Trophoblast cell (in vitro differentiated cells and primary cell): ENCODE data around the gene WNK1.

Experiments
- DNase-seq, 2 donors: peaks; one replicate each; pipeline ENCODE4 v3.0.0-alpha.2; 2016
- H2AFZ ChIP-seq: 2 replicates; pipeline ENCODE4 v1.6.1; 2013; ENCODE audit warnings: low read length, moderate library complexity, mild to moderate bottlenecking; ENCODE audit not compliant: insufficient read depth, poor library complexity
- H2AK5ac ChIP-seq: 2 replicates; pipeline ENCODE4 v1.6.1; 2013; ENCODE audit warnings: mild to moderate bottlenecking, low read length
- H2BK120ac ChIP-seq: 2 replicates; pipeline ENCODE4 v1.6.1; 2013; ENCODE audit warnings: low read length, mild to moderate bottlenecking, moderate library complexity; ENCODE audit not compliant: insufficient read depth, poor library complexity
- H2BK12ac ChIP-seq: 2 replicates; pipeline ENCODE4 v1.6.1; 2013; ENCODE audit warnings: mild to moderate bottlenecking, low read length, moderate library complexity
- H2BK5ac ChIP-seq: 2 replicates; pipeline ENCODE4 v1.6.1; 2013; ENCODE audit warnings: low read length, low read depth, moderate library complexity, mild to moderate bottlenecking; ENCODE audit not compliant: poor library complexity
- H3K14ac ChIP-seq: 2 replicates; pipeline ENCODE4 v1.6.1; 2013; ENCODE audit warnings: mild to moderate bottlenecking, low read length
- H3K18ac ChIP-seq: 2 replicates; pipeline ENCODE4 v1.6.1; 2013; ENCODE audit warnings: mild to moderate bottlenecking, low read length
- H3K23ac ChIP-seq: 2 replicates; pipeline ENCODE4 v1.6.1; 2013; ENCODE audit warnings: low read length
- H3K27ac ChIP-seq: 2 replicates; pipeline ENCODE4 v1.5.1; 2013; ENCODE audit warnings: low read depth, mild to moderate bottlenecking, inconsistent platforms, low read length, moderate library complexity
- H3K27me3 ChIP-seq: 2 replicates; pipeline ENCODE4 v1.6.1; 2013; ENCODE audit warnings: inconsistent platforms, mild to moderate bottlenecking, low read length, moderate library complexity; ENCODE audit not compliant: insufficient read depth
- H3K36me3 ChIP-seq, 2 experiments: 1 replicate in 1 of 2; 2 replicates in 1 of 2; pipeline ENCODE4 v1.6.1; 2013; ENCODE audit warnings: low read length in 2 of 2, mild to moderate bottlenecking in 2 of 2, moderate library complexity in 1 of 2; ENCODE audit not compliant: insufficient read depth in 2 of 2, control insufficient read depth in 1 of 2
- H3K4ac ChIP-seq: 2 replicates; pipeline ENCODE4 v1.6.1; 2013; ENCODE audit warnings: low read depth, mild to moderate bottlenecking, low read length, moderate library complexity
- H3K4me1 ChIP-seq, 2 experiments: 1 replicate in 1 of 2; 2 replicates in 1 of 2; pipeline ENCODE4 v1.6.1; 2013; ENCODE audit warnings: low read length in 2 of 2, mild to moderate bottlenecking in 2 of 2, moderate library complexity in 1 of 2; ENCODE audit not compliant: insufficient read depth in 2 of 2, control insufficient read depth in 1 of 2
- H3K4me2 ChIP-seq: 2 replicates; pipeline ENCODE4 v1.6.1; 2013; ENCODE audit warnings: inconsistent platforms, mild to moderate bottlenecking, low read length, moderate library complexity
- H3K4me3 ChIP-seq: 2 replicates; pipeline ENCODE4 v1.5.1; 2013; ENCODE audit warnings: mild to moderate bottlenecking, low read depth, low read length, inconsistent platforms
- H3K79me1 ChIP-seq: one replicate; pipeline ENCODE4 v1.6.1; 2013; ENCODE audit warnings: low read length
- H3K79me2 ChIP-seq: 2 replicates; pipeline ENCODE4 v1.6.1; 2013; ENCODE audit warnings: low read length, mild to moderate bottlenecking; ENCODE audit not compliant: control insufficient read depth, insufficient read depth, poor library complexity
- H3K9ac ChIP-seq: 2 replicates; pipeline ENCODE4 v1.6.1; 2013; ENCODE audit warnings: mild to moderate bottlenecking, low read length
- H3K9me3 ChIP-seq: 2 replicates; pipeline ENCODE4 v1.6.1; 2013; ENCODE audit warnings: low read depth, mild to moderate bottlenecking, control low read depth, inconsistent platforms, low read length; ENCODE audit not compliant: insufficient read depth
- H4K12ac ChIP-seq: 2 replicates; pipeline ENCODE4 v1.6.1; 2013; ENCODE audit warnings: low read depth, mild to moderate bottlenecking, low read length, moderate library complexity
- H4K8ac ChIP-seq: 2 replicates; pipeline ENCODE4 v1.6.1; 2013; ENCODE audit warnings: low read depth, mild to moderate bottlenecking, low read length, moderate library complexity
- H4K91ac ChIP-seq: one replicate; pipeline ENCODE4 v1.6.1; 2013; ENCODE audit warnings: low read depth, mild to moderate bottlenecking, low read length, moderate library complexity
- WGBS: extraction: QIAGEN DNeasy Blood & Tissue Kit; methylation state at CpG from one replicate; pipeline ENCODE4 v1.1.7; 2013; ENCODE audit warnings: missing lambda C conversion rate; ENCODE audit not compliant: insufficient read length, insufficient coverage; ENCODE audit errors: extremely low coverage; 5-methylcytosine and 5-hydroxymethylcytosine counted together

Gene WNK1

GRCh38 chr12:936377-937345 is 184.3 kb downstream of the WNK1 start:
- Histone ChIP-seq H3K9ac (no peak overlapping the region), H3K23ac (no peak overlapping the region), H3K18ac (no peak overlapping the region), H4K91ac (no peak overlapping the region), H3K4me3 (no peak overlapping the region), H2BK12ac (no peak overlapping the region), H2BK5ac (no peak overlapping the region), H3K79me2 (no peaks in the 10 kb centered on the region), H3K79me1 (no peaks in the 10 kb centered on the region), H3K4me2 (no peak overlapping the region), H3K14ac (no peak overlapping the region), H4K8ac (no peak overlapping the region), H3K27ac (no peak overlapping the region), H3K27me3 (no peaks in the 10 kb centered on the region), H2AFZ (no peak overlapping the region), H4K12ac (no peak overlapping the region), H3K9me3 (no peaks in the 10 kb centered on the region), H3K4me1 (no peaks in the 10 kb centered on the region), H2BK120ac (no peak overlapping the region), H3K36me3 (peaks cover 5 to 9% of the 10 kb centered on the region in 2 experiments), H2AK5ac (no peak overlapping the region), H3K4ac (no peak overlapping the region)
- peak in 1 of 2 donors; percentile 35 for DNase-seq
- WGBS: no CpG with 5 or more reads among the region's 8 CpGs

- no CpG with 5 or more reads among the region's 3 CpGs for WGBS
- H2BK120ac ChIP-seq: no peak overlapping the region
- no peaks in the 10 kb centered on the region for H3K79me2 ChIP-seq
- H2AK5ac ChIP-seq: no peak overlapping the region
- H3K27me3 ChIP-seq: no peaks in the 10 kb centered on the region
- H2BK12ac ChIP-seq: no peak overlapping the region
- H4K12ac ChIP-seq: no peak overlapping the region
- no peak overlapping the region for H3K18ac ChIP-seq
- no peaks in the 10 kb centered on the region for H3K9me3 ChIP-seq
- no peak overlapping the region for H3K4me2 ChIP-seq
- H4K91ac ChIP-seq: no peak overlapping the region
- H3K36me3 ChIP-seq: peaks cover 0 to 6% of the 10 kb centered on the region in 2 experiments
- H4K8ac ChIP-seq: no peak overlapping the region
- H3K4me1 ChIP-seq: no peaks in the 10 kb centered on the region
- no peak overlapping the region for H2AFZ ChIP-seq
- H3K9ac ChIP-seq: no peak overlapping the region
- no peak overlapping the region for H3K23ac ChIP-seq
- no peak for DNase-seq
- no peak overlapping the region for H3K4me3 ChIP-seq
- H3K4ac ChIP-seq: no peak overlapping the region
- no peaks in the 10 kb centered on the region for H3K79me1 ChIP-seq
- H3K14ac ChIP-seq: no peak overlapping the region
- no peak overlapping the region for H3K27ac ChIP-seq
- H2BK5ac ChIP-seq: no peak overlapping the region
Measured at GRCh38 chr12:938810-939209, 186.4 kb downstream of the WNK1 start.

GRCh38 chr12:943051-943450 is 190.7 kb downstream of the WNK1 start:
- no peaks in the 10 kb centered on the region for H3K79me1 ChIP-seq
- H3K27ac ChIP-seq: no peak overlapping the region
- H4K91ac ChIP-seq: no peak overlapping the region
- H3K4me1 ChIP-seq: no peaks in the 10 kb centered on the region
- H4K12ac ChIP-seq: no peak overlapping the region
- no peak overlapping the region for H2BK5ac ChIP-seq
- H3K4ac ChIP-seq: no peak overlapping the region
- no peak overlapping the region for H3K9ac ChIP-seq
- no peak overlapping the region for H2BK12ac ChIP-seq
- DNase-seq: no peak
- no peak overlapping the region for H3K14ac ChIP-seq
- H4K8ac ChIP-seq: no peak overlapping the region
- H2BK120ac ChIP-seq: no peak overlapping the region
- no peaks in the 10 kb centered on the region for H3K27me3 ChIP-seq
- H3K18ac ChIP-seq: no peak overlapping the region
- no peak overlapping the region for H2AK5ac ChIP-seq
- no peak overlapping the region for H3K4me3 ChIP-seq
- no peak overlapping the region for H3K4me2 ChIP-seq
- no peaks in the 10 kb centered on the region for H3K9me3 ChIP-seq
- WGBS: no CpG with 5 or more reads among the region's 6 CpGs
- peaks cover 0 to 6% of the 10 kb centered on the region in 2 experiments for H3K36me3 ChIP-seq
- H2AFZ ChIP-seq: no peak overlapping the region
- H3K23ac ChIP-seq: no peak overlapping the region
- H3K79me2 ChIP-seq: no peaks in the 10 kb centered on the region

GRCh38 chr12:944211-944610 is 191.8 kb downstream of the WNK1 start:
- H4K8ac ChIP-seq: no peak overlapping the region
- no peak overlapping the region for H2BK5ac ChIP-seq
- H3K79me1 ChIP-seq: peaks cover 6% of the 10 kb centered on the region
- peaks cover 0 to 3% of the 10 kb centered on the region in 2 experiments for H3K36me3 ChIP-seq
- H3K4me2 ChIP-seq: no peak overlapping the region
- no peak for DNase-seq
- H3K27ac ChIP-seq: no peak overlapping the region
- H3K27me3 ChIP-seq: no peaks in the 10 kb centered on the region
- no peak overlapping the region for H3K4ac ChIP-seq
- H2BK12ac ChIP-seq: no peak overlapping the region
- H2AFZ ChIP-seq: no peak overlapping the region
- H3K4me1 ChIP-seq: peaks cover 0 to 5% of the 10 kb centered on the region in 2 experiments
- no peak overlapping the region for H2BK120ac ChIP-seq
- H3K14ac ChIP-seq: no peak overlapping the region
- H4K91ac ChIP-seq: no peak overlapping the region
- H3K18ac ChIP-seq: no peak overlapping the region
- H2AK5ac ChIP-seq: no peak overlapping the region
- WGBS: no CpG with 5 or more reads among the region's 7 CpGs
- no peak overlapping the region for H4K12ac ChIP-seq
- H3K79me2 ChIP-seq: peaks cover 6% of the 10 kb centered on the region
- no peak overlapping the region for H3K4me3 ChIP-seq
- H3K9me3 ChIP-seq: no peaks in the 10 kb centered on the region
- no peak overlapping the region for H3K23ac ChIP-seq
- no peak overlapping the region for H3K9ac ChIP-seq
